SJSA1 (cell line): ENCODE results near the gene OSBPL10. TPM values are rescaled to one million over a fixed set of nuclear protein-coding genes. Genes with fewer than 3 reads are reported as not detected.

Source experiments
- DNase-seq, 2 experiments: peaks; one replicate each; pipeline ENCODE4 v3.0.0-alpha.2; 2015 to 2020; ENCODE audit warnings: low spot score in 2 of 2, low read depth in 1 of 2
- H3K27ac ChIP-seq: fragments of 250-450 bp; sonication (Bioruptor Pico); 2 replicates; pipeline ENCODE4 v1.5.1; 2020; ENCODE audit warnings: mild to moderate bottlenecking, moderate library complexity
- H3K27me3 ChIP-seq: fragments of 250-450 bp; sonication (Bioruptor Pico); replicated peaks from 2 replicates; pipeline ENCODE4 v1.5.1; 2020; ENCODE audit warnings: mild to moderate bottlenecking, moderate library complexity
- H3K36me3 ChIP-seq: fragments of 250-450 bp; sonication (Bioruptor Pico); 2 replicates; pipeline ENCODE4 v1.5.1; 2020; ENCODE audit warnings: mild to moderate bottlenecking
- H3K4me1 ChIP-seq: fragments of 250-450 bp; sonication (Bioruptor Pico); replicated peaks from 2 replicates; pipeline ENCODE4 v1.6.1; 2021; ENCODE audit warnings: mild to moderate bottlenecking
- H3K4me3 ChIP-seq: fragments of 250-450 bp; sonication (Bioruptor Pico); 2 replicates; pipeline ENCODE4 v1.5.1; 2020; ENCODE audit warnings: mild to moderate bottlenecking
- H3K9me3 ChIP-seq: fragments of 250-450 bp; sonication (Bioruptor Pico); replicated peaks from 2 replicates; pipeline ENCODE4 v1.5.1; 2020; ENCODE audit warnings: mild to moderate bottlenecking
- total RNA-seq: library from RNA; depleted of rRNA; stranded (reverse); fragments of >200 nt; shearing (Covaris generic); gene quantifications from 2 replicates; pipeline ENCODE4 v1.2.3, GENCODE V29; 2014

Gene OSBPL10
- total RNA-seq, 1 experiment from 2014 or later: 6.9 TPM

DNA sequence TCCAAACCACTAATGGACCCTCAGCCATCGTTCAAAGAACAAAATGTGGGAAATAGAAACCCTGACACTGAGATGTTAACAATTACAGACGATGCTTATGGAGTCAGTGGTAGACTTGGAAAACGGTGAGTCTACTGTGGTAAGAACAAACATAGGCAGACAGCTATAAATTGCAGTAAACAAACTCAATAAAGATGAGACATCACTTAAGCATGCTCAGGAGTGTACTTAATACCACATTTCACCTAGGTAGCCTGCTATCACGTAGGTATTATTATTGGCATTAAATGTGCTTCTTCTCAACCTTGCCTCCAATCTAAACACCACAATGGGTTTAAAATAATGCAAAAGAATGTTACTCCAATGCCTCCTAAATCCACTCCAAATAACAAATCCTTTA, 2.5 kb downstream of the OSBPL10 start:
- Histone ChIP-seq H3K27ac (no peak overlapping the region), H3K27me3 (no peaks in the 10 kb centered on the region), H3K4me3 (no peak overlapping the region), H3K9me3 (no peaks in the 10 kb centered on the region), H3K36me3 (no peaks in the 10 kb centered on the region), H3K4me1 (peaks cover 21% of the 10 kb centered on the region)
- no peak for DNase-seq

DNA sequence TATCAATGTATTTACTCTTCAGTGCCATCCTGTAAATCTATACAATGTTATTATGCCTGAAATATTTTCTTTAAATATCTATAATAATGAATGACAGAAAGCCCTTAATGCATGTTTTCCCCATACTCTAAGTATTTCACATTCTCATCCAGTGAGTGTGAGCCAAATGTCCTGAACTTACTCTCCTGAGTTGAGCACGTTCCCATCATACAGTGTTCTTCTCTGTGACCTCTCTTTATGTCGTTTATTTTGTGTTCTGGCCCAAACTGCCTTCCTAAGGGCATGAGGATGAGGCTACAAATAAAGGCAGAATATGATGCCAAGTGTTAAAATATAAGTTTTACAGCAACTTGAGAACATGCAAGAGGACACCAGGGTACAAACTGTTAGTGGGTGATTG, 3.3 kb downstream of the OSBPL10 start:
- Histone ChIP-seq H3K36me3 (no peaks in the 10 kb centered on the region), H3K27ac (no peak overlapping the region), H3K9me3 (no peaks in the 10 kb centered on the region), H3K27me3 (no peaks in the 10 kb centered on the region), H3K4me3 (no peak overlapping the region), H3K4me1 (peaks cover 21% of the 10 kb centered on the region)
- no peak for DNase-seq

- H3K27ac ChIP-seq: no peak overlapping the region
- H3K4me1 ChIP-seq: peaks cover 21% of the 10 kb centered on the region
- no peaks in the 10 kb centered on the region for H3K9me3 ChIP-seq
These were observed 4.8 kb downstream of the OSBPL10 start for GRCh38 chr3:31976302-31976701.

GRCh38 chr3:31974964-31975363, 6.1 kb downstream of the OSBPL10 start:
- no peaks in the 10 kb centered on the region for H3K36me3 ChIP-seq

More at GRCh38 chr3:31976302-31976701, 4.8 kb downstream of the OSBPL10 start:
- Histone ChIP-seq H3K36me3 (no peaks in the 10 kb centered on the region), H3K27me3 (no peaks in the 10 kb centered on the region), H3K4me3 (no peak overlapping the region)
- DNase-seq: no peak

DNA sequence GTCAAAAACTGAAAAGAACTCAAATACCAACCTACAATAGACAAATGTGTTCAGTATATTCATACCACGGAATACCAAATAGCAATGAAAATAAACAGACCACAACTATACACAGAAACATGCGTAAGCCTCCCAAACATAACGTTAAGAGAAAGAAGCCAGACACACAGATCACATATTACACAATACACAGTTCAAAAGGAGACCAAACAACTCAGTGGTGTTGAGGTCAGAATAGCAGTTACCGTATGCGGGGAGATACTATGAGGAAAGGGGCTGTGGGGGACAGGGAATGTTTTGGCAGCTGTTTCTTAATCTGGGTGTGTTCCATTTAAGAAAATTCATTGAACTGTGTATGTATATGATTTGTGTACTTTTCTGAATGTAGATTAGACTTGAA, 6.6 kb downstream of the OSBPL10 start:
- H3K36me3 ChIP-seq: no peaks in the 10 kb centered on the region
- no peak overlapping the region for H3K4me3 ChIP-seq
- H3K4me1 ChIP-seq: peaks cover 27% of the 10 kb centered on the region
- H3K27ac ChIP-seq: peak overlapping the region; percentile 9
- peak in 1 of 2 experiments; percentile 66 for DNase-seq
- H3K9me3 ChIP-seq: no peaks in the 10 kb centered on the region
- no peaks in the 10 kb centered on the region for H3K27me3 ChIP-seq

More at GRCh38 chr3:31974964-31975363, 6.1 kb downstream of the OSBPL10 start:
- H3K27ac ChIP-seq: peak overlapping the region; percentile 9
- H3K9me3 ChIP-seq: no peaks in the 10 kb centered on the region
- no peaks in the 10 kb centered on the region for H3K27me3 ChIP-seq
- no peak for DNase-seq
- H3K4me1 ChIP-seq: peaks cover 24% of the 10 kb centered on the region
- H3K4me3 ChIP-seq: no peak overlapping the region

DNA sequence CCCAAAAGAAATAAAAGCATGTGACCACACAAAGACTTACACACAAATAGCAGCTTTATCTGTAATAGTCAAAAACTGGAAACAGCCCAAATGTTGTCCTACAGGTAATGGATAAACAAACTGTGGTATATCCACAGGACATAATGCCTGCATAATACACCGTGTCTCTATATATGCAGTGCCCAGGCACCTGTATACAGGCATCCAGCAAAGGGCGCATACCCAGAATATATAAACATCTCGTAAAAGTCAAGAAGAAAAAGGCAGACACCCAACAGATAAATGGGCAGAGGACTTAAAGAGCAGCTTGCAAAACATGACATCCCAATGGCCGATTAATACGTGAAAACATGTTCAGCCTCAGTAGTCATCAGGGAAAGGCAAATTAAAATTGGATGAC, 7.2 kb downstream of the OSBPL10 start:
- H3K27ac ChIP-seq: no peak overlapping the region
- H3K27me3 ChIP-seq: no peaks in the 10 kb centered on the region
- H3K36me3 ChIP-seq: no peaks in the 10 kb centered on the region
- no peaks in the 10 kb centered on the region for H3K9me3 ChIP-seq
- DNase-seq: no peak
- peaks cover 26% of the 10 kb centered on the region for H3K4me1 ChIP-seq
- H3K4me3 ChIP-seq: no peak overlapping the region

DNA sequence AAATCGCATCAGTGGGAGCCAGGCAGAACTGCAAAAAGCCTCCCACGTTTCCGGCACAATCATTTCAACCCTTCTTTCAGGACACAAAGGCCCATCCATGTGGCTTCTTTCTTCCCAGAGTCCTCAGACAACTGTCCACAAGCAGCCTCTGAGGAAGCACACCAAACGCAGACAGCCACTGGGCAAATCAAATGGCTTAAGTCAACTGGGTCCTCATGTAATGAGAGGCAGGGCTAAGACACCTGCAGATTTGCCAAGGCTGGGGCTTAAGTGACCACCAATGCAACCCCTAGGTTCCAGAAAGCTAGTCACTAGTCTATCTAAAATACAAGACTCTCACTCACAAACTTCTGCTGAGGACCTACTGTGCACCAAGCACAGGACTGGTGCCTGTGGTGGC, 8.0 kb downstream of the OSBPL10 start:
- H3K9me3 ChIP-seq: no peaks in the 10 kb centered on the region
- H3K27ac ChIP-seq: no peak overlapping the region
- H3K4me1 ChIP-seq: peaks cover 32% of the 10 kb centered on the region
- H3K27me3 ChIP-seq: no peaks in the 10 kb centered on the region
- no peaks in the 10 kb centered on the region for H3K36me3 ChIP-seq
- DNase-seq: no peak
- H3K4me3 ChIP-seq: no peak overlapping the region

DNA sequence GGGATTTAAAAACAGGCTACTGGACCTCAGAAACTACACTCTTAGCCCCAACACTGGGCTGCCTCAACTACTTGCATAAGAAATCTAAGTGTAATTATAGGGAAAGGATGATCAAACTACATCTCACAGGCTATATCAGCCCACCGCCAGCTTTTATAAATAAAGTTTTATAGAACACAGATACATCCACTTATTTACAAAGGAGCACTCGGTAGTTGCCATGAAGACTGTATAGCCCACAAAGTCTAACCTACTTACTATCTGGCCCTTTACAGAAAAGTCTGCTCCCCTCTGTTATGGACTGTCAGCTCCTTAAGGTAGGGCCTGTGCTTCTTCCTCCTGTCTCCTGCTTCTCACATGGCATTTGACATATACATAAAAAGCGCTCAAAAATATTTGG, 9.5 kb downstream of the OSBPL10 start:
- H3K9me3 ChIP-seq: no peaks in the 10 kb centered on the region
- H3K4me1 ChIP-seq: peaks cover 47% of the 10 kb centered on the region
- no peak for DNase-seq

DNA sequence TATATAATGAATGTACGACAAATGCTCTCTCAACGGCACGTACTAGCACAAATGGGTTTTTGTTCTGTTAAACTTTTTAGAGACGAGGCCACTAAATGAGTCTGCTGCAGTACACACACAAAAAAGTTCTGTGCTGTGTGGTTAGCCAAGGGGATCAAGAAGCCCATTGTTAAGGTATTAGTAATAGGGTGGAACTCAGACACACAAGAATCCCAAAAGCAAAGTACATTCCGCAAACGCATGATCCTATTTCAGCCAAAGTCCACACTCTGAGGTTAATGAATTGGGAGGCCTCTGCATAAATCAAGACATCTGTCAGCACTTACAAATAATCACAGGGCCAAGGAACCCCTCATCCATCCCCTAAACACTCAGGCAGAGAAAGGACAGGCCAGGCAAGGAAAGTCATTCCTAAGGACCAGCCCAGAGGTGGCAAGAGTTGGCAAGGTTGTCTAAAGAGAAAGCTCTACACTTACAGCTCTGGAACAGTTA, 12.1 kb downstream of the OSBPL10 start:
- Histone ChIP-seq H3K4me3 (peak overlapping the region; percentile 8; the same call in 1 of the 2 replicates), H3K9me3 (no peaks in the 10 kb centered on the region)

More for the DNA sequence above, 9.5 kb downstream of the OSBPL10 start:
- H3K4me3 ChIP-seq: no peak overlapping the region
- no peak overlapping the region for H3K27ac ChIP-seq
- H3K36me3 ChIP-seq: no peaks in the 10 kb centered on the region
- no peaks in the 10 kb centered on the region for H3K27me3 ChIP-seq

DNA sequence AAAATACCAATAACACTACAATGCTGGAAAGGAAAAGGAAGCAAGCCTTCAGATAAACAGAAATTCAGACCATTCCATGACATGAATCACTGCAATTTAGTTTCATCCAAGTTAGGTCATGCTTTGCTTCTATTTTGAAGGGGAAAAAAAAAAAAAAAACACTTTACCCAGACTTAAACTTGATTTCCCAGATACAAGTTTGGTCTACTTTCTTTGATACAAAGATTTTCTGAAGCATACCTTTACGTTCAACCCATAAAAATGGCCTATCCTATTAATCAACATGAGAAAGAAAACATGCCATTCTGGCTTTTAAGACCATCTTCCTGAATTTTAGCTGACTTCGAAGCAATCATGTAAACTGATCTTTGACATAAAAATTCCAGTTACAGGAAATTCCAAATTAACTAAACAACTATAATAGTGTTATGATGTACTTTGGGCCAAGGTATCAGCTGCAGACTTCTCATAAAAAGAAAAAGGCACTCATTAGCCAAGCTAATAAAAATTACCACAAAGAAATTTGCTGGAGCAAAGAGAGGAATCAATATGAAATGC, 12.6 kb downstream of the OSBPL10 start:
- Histone ChIP-seq H3K36me3 (no peaks in the 10 kb centered on the region), H3K27ac (peak overlapping the region; percentile 95), H3K27me3 (no peaks in the 10 kb centered on the region), H3K4me1 (peaks cover 34% of the 10 kb centered on the region), H3K9me3 (no peaks in the 10 kb centered on the region), H3K4me3 (peak overlapping the region; percentile 8; the same call in 1 of the 2 replicates)
- DNase-seq: peak in 1 of 2 experiments; percentile 76

More for the DNA sequence above, 12.1 kb downstream of the OSBPL10 start:
- H3K4me1 ChIP-seq: peaks cover 37% of the 10 kb centered on the region
- H3K27ac ChIP-seq: peak overlapping the region; percentile 95
- H3K36me3 ChIP-seq: no peaks in the 10 kb centered on the region
- DNase-seq: peak; percentile 67 to 87
- no peaks in the 10 kb centered on the region for H3K27me3 ChIP-seq

- Histone ChIP-seq H3K36me3 (no peaks in the 10 kb centered on the region), H3K27ac (peak overlapping the region; percentile 95), H3K4me3 (no peak overlapping the region)
These were observed 13.5 kb downstream of the OSBPL10 start for GRCh38 chr3:31967592-31967991.

DNA sequence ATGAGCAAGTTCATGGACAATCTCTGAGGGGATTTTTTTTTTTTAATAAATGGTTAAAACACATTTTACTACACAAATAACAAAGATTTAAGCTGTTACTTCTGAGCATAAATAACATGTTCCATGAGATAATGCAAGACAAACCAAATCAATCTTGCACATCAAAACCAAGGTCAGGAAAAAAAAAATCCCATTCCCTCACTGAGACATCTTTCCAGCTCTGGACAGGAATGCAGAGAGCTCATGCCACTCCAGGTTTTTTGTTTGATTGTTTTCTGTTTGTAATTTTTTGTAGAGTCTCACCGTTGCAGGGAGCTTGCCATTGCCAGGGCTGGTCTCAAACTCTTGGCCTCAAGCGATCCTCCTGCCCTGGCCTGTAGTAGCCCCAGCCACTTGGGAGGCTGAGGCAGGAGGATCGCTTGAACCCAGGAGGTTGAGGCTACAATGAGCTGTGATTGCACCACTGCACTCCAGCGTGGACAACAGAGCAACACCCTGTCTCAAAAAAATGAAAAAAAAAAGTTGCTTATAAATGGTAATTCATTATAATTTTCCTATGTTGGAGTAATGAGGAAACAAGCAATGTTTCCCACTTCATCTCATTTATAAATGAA, 14.0 kb downstream of the OSBPL10 start:
- Histone ChIP-seq H3K4me3 (no peak overlapping the region), H3K4me1 (peaks cover 39% of the 10 kb centered on the region), H3K27me3 (no peaks in the 10 kb centered on the region), H3K27ac (peak overlapping the region; percentile 95), H3K9me3 (no peaks in the 10 kb centered on the region), H3K36me3 (no peaks in the 10 kb centered on the region)
- no peak for DNase-seq

More at GRCh38 chr3:31967592-31967991, 13.5 kb downstream of the OSBPL10 start:
- Histone ChIP-seq H3K27me3 (no peaks in the 10 kb centered on the region), H3K4me1 (peaks cover 39% of the 10 kb centered on the region), H3K9me3 (no peaks in the 10 kb centered on the region)
- DNase-seq: no peak

GRCh38 chr3:31962801-31963205, 18.3 kb downstream of the OSBPL10 start:
- no peaks in the 10 kb centered on the region for H3K36me3 ChIP-seq
- H3K4me1 ChIP-seq: peaks cover 46% of the 10 kb centered on the region
- no peaks in the 10 kb centered on the region for H3K9me3 ChIP-seq
- H3K27ac ChIP-seq: no peak overlapping the region
- H3K4me3 ChIP-seq: no peak overlapping the region
- H3K27me3 ChIP-seq: no peaks in the 10 kb centered on the region
- no peak for DNase-seq

- H3K27ac ChIP-seq: no peak overlapping the region
- H3K4me3 ChIP-seq: no peak overlapping the region
- no peaks in the 10 kb centered on the region for H3K36me3 ChIP-seq
- no peaks in the 10 kb centered on the region for H3K27me3 ChIP-seq
- H3K9me3 ChIP-seq: no peaks in the 10 kb centered on the region
- peak; percentile 37 to 55 for DNase-seq
- H3K4me1 ChIP-seq: peaks cover 33% of the 10 kb centered on the region
These were observed 20.1 kb downstream of the OSBPL10 start for GRCh38 chr3:31960793-31961431.
